ENCODE measurements around the gene ZHX3. TPM values are rescaled to one million over a fixed set of nuclear protein-coding genes. Genes with fewer than 3 reads are reported as not detected.

The ZHX3 gene
- total RNA-seq, 4 donors from 2014 or later: 19.2 to 32.9 (median 31.4) TPM

DNA sequence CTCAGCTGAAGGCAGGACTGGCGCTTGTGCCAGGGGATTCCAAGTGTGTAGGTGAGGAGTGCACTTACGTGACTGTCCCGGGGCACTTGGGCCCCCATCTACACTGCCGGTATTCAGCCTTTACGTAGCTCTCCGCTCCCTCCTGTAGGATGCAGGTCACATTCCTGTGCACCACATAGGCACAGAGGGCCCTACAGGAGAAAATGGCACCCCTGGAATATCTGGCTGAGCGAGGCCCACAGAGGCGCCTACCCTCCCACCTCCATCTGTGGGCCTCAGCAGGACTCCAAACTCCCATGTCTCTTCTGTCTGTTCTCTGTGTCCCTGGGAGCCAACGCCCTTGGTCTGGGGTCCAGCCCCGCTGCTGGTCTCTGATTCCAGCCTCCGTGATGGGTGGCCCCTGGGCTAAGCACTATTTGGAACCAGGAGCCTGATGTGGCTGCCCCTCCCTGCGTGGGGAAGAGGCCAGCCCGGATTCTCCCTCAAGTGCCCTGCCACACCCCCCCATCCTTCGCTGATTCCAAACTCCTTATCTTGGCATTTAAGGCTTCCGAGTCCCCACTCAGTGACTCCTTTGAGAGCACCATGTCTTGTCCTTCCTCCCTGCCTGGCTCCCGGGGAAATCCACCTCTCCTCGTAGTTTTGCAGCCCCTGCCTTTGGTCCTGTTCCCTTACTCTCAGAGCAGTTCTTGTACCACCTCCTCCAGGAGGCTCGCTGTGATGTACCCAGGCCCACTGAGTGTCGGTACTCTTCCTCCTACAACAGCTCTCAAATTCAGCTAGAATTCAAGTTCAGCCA, 47.6 kb upstream of the ZHX3 start:
- no peak overlapping the region for H3K27ac ChIP-seq
- H3K9me3 ChIP-seq: no peaks in the 10 kb centered on the region
- no peaks in the 10 kb centered on the region for H3K36me3 ChIP-seq
- H3K4me1 ChIP-seq: peaks cover 14% of the 10 kb centered on the region
- no peak for TF ChIP-seq POLR2A (IDR thresholded peaks at IDR 0.05)
- TF ChIP-seq EP300 (IDR thresholded peaks at IDR 0.05): no peak
- no peak for TF ChIP-seq POLR2AphosphoS5 (IDR thresholded peaks at IDR 0.05)
- TF ChIP-seq, protein P1, sequence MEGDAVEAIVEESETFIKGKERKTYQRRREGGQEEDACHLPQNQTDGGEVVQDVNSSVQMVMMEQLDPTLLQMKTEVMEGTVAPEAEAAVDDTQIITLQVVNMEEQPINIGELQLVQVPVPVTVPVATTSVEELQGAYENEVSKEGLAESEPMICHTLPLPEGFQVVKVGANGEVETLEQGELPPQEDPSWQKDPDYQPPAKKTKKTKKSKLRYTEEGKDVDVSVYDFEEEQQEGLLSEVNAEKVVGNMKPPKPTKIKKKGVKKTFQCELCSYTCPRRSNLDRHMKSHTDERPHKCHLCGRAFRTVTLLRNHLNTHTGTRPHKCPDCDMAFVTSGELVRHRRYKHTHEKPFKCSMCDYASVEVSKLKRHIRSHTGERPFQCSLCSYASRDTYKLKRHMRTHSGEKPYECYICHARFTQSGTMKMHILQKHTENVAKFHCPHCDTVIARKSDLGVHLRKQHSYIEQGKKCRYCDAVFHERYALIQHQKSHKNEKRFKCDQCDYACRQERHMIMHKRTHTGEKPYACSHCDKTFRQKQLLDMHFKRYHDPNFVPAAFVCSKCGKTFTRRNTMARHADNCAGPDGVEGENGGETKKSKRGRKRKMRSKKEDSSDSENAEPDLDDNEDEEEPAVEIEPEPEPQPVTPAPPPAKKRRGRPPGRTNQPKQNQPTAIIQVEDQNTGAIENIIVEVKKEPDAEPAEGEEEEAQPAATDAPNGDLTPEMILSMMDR (IDR thresholded peaks at IDR 0.05): no peak
- 83% methylated on average over 16 of the region's 19 CpGs for WGBS
- H3K27me3 ChIP-seq: peaks cover 36% of the 10 kb centered on the region
- DNase-seq (ENCODE audit: low spot score in 2 of 2): peak in 1 of 2 donors; percentile 47
- H3K4me3 ChIP-seq: peak overlapping the region; percentile 56

DNA sequence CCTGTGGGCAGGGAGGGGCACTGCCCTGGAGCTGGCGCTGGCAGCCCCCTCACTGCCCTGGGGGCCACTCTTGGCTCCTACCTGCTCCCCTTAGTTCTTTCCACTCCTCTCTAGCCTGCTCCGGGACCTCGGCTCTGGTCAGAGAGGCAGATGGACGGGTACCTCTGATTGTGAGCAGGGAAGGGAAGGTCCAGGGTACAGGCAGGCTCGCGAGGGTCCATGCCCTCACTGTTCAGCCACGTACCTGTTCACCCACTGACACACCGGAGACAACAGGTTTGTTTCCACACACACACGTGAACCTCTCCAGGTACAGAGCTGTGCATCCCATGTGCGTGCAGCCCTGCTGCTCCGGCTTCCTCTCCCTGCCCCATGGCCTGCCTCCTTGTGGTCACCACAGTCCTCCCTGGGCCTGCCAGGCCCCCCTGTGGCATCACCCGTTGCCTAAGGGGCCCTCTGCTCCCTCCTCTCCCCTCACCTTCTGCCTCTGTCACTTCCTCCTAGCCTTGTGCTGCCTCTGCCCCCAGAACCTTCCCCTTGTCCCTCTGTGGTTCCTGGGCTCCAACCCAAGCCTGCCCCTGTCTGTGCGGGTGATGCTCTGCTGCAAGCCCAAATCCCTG, 46.8 kb upstream of the ZHX3 start:
- WGBS: 94% methylated on average over 13 of the region's 13 CpGs
- Histone ChIP-seq H3K27me3 (peaks cover 36% of the 10 kb centered on the region), H3K27ac (no peak overlapping the region), H3K9me3 (no peaks in the 10 kb centered on the region), H3K36me3 (peaks cover 5% of the 10 kb centered on the region), H3K4me3 (no peak overlapping the region), H3K4me1 (peaks cover 14% of the 10 kb centered on the region)
- TF ChIP-seq POLR2A (IDR thresholded peaks at IDR 0.05): no peak
- no peak for TF ChIP-seq POLR2AphosphoS5 (IDR thresholded peaks at IDR 0.05)
- TF ChIP-seq, protein P1 (IDR thresholded peaks at IDR 0.05): no peak
- no peak for TF ChIP-seq EP300 (IDR thresholded peaks at IDR 0.05)
- DNase-seq (ENCODE audit: low spot score in 2 of 2): no peak

DNA sequence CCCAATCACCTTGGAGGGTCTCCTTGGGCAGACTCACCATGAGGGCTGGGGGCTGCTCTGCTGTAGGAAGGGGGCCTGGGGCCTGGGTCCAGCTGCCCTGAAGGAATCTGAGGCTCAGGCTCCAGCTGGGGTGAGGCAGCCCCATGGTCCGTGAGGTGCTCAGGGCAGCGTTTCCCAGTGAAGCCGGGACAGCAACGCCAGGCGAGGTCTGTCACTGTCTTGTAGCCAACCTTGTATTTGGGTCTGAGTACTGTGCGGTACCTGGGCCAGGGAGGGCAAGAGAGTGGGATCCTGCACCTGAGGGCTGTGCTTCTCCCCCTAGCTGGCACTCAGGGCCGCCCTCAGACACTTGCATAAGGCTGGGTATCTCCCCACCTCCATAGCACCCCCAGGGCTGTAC, 46.1 kb upstream of the ZHX3 start:
- TF ChIP-seq, protein P1 (IDR thresholded peaks at IDR 0.05): no peak
- TF ChIP-seq POLR2AphosphoS5 (IDR thresholded peaks at IDR 0.05) (no peak), EP300 (IDR thresholded peaks at IDR 0.05) (no peak)
- no peak for DNase-seq (ENCODE audit: low spot score in 2 of 2)
- Histone ChIP-seq H3K9me3 (no peaks in the 10 kb centered on the region), H3K4me1 (peaks cover 14% of the 10 kb centered on the region), H3K4me3 (no peak overlapping the region), H3K27me3 (peaks cover 36% of the 10 kb centered on the region), H3K27ac (no peak overlapping the region), H3K36me3 (peaks cover 7% of the 10 kb centered on the region)
- 83% methylated on average over 1 of the region's 7 CpGs for WGBS

DNA sequence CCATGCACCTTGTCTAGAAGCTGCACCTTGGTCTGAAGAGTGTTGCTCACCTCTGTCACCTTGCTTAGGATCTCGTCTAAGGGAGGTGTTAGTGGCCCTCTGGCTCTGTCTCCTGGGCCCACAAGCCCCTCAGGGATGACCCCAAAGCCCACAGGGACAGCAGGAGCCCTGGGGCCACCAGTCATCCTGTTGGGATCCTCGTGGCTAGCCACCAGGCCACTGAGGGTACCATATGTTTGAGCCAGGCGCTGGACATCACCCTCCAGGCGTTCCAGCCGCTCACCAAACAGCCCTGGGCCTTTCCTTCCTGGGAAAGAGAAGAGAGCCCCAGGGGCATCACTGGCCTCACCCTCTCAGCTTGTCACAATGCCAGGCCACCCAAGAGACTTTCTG, 45.2 kb upstream of the ZHX3 start:
- Histone ChIP-seq H3K4me1 (peaks cover 14% of the 10 kb centered on the region), H3K36me3 (peaks cover 15% of the 10 kb centered on the region), H3K4me3 (no peak overlapping the region), H3K27ac (no peak overlapping the region), H3K9me3 (no peaks in the 10 kb centered on the region), H3K27me3 (peaks cover 31% of the 10 kb centered on the region)
- WGBS: 100% methylated on average over 3 of the region's 5 CpGs
- TF ChIP-seq POLR2AphosphoS5 (IDR thresholded peaks at IDR 0.05) (no peak), EP300 (IDR thresholded peaks at IDR 0.05) (no peak), POLR2A (IDR thresholded peaks at IDR 0.05) (no peak)
- TF ChIP-seq, protein P1 (IDR thresholded peaks at IDR 0.05): no peak
- DNase-seq (ENCODE audit: low spot score in 2 of 2): no peak

Measured in suprapubic skin (tissue), 4 donors.